ENCODE measurements around the gene TAGLN. TPM values are rescaled to one million over a fixed set of nuclear protein-coding genes. Genes with fewer than 3 reads are reported as not detected.

Gene TAGLN
- 23.5 and 49.6 TPM in 2 replicates for total RNA-seq

DNA sequence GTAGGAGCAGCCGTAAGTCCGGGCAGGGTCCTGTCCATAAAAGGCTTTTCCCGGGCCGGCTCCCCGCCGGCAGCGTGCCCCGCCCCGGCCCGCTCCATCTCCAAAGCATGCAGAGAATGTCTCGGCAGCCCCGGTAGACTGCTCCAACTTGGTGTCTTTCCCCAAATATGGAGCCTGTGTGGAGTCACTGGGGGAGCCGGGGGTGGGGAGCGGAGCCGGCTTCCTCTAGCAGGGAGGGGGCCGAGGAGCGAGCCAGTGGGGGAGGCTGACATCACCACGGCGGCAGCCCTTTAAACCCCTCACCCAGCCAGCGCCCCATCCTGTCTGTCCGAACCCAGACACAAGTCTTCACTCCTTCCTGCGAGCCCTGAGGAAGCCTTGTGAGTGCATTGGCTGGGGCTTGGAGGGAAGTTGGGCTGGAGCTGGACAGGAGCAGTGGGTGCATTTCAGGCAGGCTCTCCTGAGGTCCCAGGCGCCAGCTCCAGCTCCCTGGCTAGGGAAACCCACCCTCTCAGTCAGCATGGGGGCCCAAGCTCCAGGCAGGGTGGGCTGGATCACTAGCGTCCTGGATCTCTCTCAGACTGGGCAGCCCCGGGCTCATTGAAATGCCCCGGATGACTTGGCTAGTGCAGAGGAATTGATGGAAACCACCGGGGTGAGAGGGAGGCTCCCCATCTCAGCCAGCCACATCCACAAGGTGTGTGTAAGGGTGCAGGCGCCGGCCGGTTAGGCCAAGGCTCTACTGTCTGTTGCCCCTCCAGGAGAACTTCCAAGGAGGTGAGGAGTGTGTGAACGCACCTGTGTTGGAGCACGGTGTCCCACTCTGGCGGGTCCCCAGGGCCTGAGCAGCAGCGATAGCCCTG lies at the start of gene TAGLN:
TSS of gene TAGLN (plus strand) at position 318 of the 863 bp plus-strand sequence. CDS start 3,644 bp downstream, outside the sequence.

DNA sequence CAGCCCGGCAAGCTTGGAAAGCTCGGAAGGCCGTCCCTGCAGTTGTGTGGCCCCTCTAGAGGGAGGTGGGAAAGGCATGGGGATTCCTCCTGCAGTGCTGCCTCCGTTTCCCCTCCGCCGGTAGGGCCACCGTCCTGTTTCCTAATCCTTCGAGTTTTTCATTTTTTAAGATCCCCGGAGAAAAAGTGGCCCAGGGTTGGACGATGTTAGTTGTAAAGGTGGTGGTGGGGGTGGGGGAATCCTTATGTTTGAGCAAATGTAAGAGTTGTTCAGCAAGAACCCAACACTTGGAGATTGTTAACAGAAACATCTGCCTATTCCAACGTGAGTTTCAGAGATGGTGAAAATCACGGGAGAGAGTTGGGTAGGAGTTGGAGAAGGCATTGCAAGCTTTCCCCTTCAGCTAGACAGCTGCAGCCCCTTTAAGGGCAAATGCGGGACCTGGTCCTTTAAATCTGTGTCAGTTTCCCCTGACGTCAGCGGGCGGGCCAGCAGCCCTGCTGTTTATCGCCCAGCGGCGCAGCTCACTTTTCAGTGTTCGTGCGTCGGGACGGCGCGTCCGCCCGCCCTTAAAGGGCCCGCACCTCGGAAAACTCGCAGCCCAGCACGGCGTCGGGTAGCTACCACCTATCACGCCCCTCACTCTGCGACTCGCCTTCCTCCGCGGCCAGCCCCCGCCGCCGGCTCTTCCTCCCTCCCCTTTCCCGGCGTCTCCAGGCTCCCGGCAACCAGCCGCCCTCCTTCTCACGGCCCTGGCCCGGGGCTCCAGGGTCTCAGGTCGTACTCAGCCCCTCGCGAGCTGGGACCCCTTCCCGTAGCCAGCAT lies 20.7 kb upstream of the TAGLN start, which contains the start of gene SIDT2:
TSS of gene SIDT2 (plus strand) at position 534 of the 825 bp plus-strand sequence. CDS start 521 bp downstream, outside the sequence.

DNA sequence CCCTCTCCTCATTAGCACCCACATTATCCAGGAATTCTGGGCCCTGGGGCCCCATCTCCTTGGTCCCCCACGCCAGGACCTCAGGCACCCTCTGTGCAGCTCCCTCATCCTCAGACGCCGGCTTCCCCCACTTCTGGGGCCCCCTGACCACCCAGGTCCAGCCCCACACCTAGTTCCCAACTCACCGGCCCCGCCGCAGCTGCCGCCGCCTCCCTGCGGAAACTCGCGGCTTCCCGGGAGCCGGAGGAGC lies 32.6 kb downstream of the TAGLN start, which contains the start of gene PCSK7:
TSS of gene PCSK7 (minus strand) at position 232 of the 250 bp plus-strand sequence. CDS start 2,229 bp downstream, outside the sequence.

DNA sequence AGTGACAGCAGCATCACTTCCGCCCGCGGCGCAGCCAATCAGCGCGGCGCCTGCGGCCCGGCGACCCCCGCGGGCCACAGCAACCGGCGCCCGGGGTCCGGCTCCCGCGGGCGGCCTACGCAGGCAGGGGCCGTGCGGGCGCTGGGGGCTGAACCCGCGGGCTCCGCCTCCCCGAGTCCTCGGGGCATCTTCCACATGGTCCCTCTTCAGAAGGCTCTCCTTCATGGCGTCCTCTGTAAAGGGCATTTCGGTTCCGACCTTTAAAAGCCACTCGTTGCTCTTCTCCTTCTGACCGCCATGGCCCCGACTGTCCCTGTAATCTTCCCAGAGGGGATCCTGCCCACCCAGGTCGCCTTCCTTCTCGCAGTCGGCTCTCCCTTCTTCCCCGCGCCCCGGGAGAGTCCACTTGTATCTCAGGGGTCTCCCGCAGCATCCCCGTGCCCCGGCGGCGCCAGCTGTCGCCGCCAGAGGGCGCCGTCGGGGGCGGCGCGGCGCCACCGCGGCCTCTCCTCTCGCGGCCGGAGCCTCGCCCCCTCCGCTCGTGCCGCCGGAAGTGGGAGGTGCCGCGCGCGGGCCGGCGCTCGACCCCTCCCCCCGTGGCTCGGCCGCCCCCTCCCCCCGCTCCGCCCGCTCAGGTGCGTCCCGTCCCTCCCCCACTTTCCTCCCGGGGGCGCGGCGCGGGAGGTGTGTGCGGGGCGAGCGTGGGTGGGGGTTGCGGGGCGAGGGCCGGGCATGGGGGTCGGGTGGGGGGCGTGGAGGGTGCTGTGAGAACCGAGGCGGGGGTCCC lies 33.1 kb downstream of the TAGLN start, which contains the start of gene RNF214:
TSS of gene RNF214 (plus strand) at position 580 of the 787 bp plus-strand sequence. CDS start 1,602 bp downstream, outside the sequence.

Other genes starting within 250 kb of the TAGLN start
- 13.9 and 16.7 TPM in 2 replicates for gene SIK3, start 100.9 kb upstream of the TAGLN start, total RNA-seq
- gene PAFAH1B2, start 55.1 kb upstream of the TAGLN start, total RNA-seq = 174 and 201 TPM in 2 replicates
- gene SIDT2, start 20.6 kb upstream of the TAGLN start, total RNA-seq = 13.1 and 17.3 TPM in 2 replicates
- 45.1 and 50.2 TPM in 2 replicates for gene PCSK7, start 32.7 kb downstream of the TAGLN start, total RNA-seq
- 14.2 and 14.4 TPM in 2 replicates for gene RNF214, start 33.3 kb downstream of the TAGLN start, total RNA-seq
- gene BACE1-AS, start 92.0 kb downstream of the TAGLN start, total RNA-seq = 3.7 and 4.6 TPM in 2 replicates
- 16.3 and 16.5 TPM in 2 replicates for gene BACE1, start 116.9 kb downstream of the TAGLN start, total RNA-seq
- gene CEP164, start 128.5 kb downstream of the TAGLN start, total RNA-seq = 30.1 and 36.5 TPM in 2 replicates